ENCODE results near the gene RGS12.

DNA sequence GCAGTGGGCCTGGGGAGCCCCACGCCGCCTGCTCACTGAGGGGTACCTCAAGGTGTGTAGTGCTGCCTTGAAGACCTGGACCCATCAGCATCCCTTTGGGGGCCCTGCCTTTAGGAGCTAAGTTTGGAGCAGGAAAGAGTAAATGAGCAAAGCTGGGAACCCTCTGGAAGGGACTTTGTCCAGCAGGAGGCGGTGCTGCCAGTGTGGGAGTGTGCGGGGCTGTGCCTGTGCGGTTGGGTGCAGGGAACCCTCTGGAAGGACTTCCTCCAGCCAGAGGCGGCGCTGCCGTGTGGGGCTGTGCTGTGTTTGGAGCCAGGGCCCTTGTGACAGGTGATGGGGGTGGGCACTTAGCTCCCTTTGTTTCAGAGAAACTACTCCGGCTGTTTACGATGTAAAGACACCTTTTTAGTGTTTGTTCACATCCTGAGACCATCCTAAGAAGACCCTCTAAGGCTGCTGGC is 25.8 kb downstream of the RGS12 start:
- TF ChIP-seq, protein P1, sequence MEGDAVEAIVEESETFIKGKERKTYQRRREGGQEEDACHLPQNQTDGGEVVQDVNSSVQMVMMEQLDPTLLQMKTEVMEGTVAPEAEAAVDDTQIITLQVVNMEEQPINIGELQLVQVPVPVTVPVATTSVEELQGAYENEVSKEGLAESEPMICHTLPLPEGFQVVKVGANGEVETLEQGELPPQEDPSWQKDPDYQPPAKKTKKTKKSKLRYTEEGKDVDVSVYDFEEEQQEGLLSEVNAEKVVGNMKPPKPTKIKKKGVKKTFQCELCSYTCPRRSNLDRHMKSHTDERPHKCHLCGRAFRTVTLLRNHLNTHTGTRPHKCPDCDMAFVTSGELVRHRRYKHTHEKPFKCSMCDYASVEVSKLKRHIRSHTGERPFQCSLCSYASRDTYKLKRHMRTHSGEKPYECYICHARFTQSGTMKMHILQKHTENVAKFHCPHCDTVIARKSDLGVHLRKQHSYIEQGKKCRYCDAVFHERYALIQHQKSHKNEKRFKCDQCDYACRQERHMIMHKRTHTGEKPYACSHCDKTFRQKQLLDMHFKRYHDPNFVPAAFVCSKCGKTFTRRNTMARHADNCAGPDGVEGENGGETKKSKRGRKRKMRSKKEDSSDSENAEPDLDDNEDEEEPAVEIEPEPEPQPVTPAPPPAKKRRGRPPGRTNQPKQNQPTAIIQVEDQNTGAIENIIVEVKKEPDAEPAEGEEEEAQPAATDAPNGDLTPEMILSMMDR (IDR thresholded peaks at IDR 0.05; ENCODE audit: low read depth, low read length): peak; percentile 31
- no peak for TF ChIP-seq EZH2phosphoT487 (IDR thresholded peaks at IDR 0.05; ENCODE audit: low read depth)
